Stimulated activated naive CD8-positive, alpha-beta T cell treated with anti-CD3 and anti-CD28 coated beads, Interleukin-15, amount 100 ng/mL, for 72 hours (primary cell): ENCODE measurements around the gene USP5.

Experiments used
- ATAC-seq: fragments of 150-1000 bp; cut with Tn5 transposase; 2 replicates; pipeline ENCODE4 v1.10.0; 2021; ENCODE audit warnings: mild to moderate bottlenecking, moderate library complexity
- DNase-seq, 2 donors: peaks; one replicate each; pipeline ENCODE4 v3.0.0; 2021 to 2022
- H3K27ac Mint-ChIP-seq, 2 donors: one replicate each; pipeline ENCODE4 v1.8.0; 2022; ENCODE audit warnings: mild to moderate bottlenecking in 2 of 2, mixed read lengths in 2 of 2, moderate library complexity in 2 of 2
- H3K27me3 Mint-ChIP-seq: one replicate; pipeline ENCODE4 v1.8.0; 2022; ENCODE audit warnings: mixed read lengths
- H3K4me1 Mint-ChIP-seq: one replicate; pipeline ENCODE4 v1.8.0; 2022; ENCODE audit warnings: mild to moderate bottlenecking, mixed read lengths
- H3K4me3 Mint-ChIP-seq, 2 donors: one replicate each; pipeline ENCODE4 v1.8.0; 2022; ENCODE audit warnings: mild to moderate bottlenecking in 2 of 2, mixed read lengths in 2 of 2, moderate library complexity in 1 of 2
- H3K9me3 Mint-ChIP-seq, 2 donors: one replicate each; pipeline ENCODE4 v1.8.0; 2022; ENCODE audit warnings: mixed read lengths in 2 of 2

USP5 gene

GRCh38 chr12:6851921-6852650 lies at the start of gene USP5:
Gene USP5 (plus strand): TSS chr12:6852150. CDS start chr12:6852180, 30 bp downstream.
- Mint-ChIP-seq H3K4me3 (peak within 1 kb of the TSS; percentile 92 to 97), H3K4me1 (peaks cover 38% of the 10 kb centered on the region), H3K27me3 (no peaks in the 10 kb centered on the region), H3K9me3 (no peaks in the 10 kb centered on the region), H3K27ac (peak within 1 kb of the TSS; percentile 99)
- ATAC-seq (peak; percentile 86), DNase-seq (peak; percentile 97 to 99)

GRCh38 chr12:6807170-6807569 lies 44.8 kb upstream of the USP5 start:
- Mint-ChIP-seq H3K27me3 (no peaks in the 10 kb centered on the region), H3K4me1 (peaks cover 9% of the 10 kb centered on the region), H3K9me3 (no peaks in the 10 kb centered on the region), H3K4me3 (no peak overlapping the region), H3K27ac (no peak overlapping the region)
- DNase-seq: no peak
- ATAC-seq: no peak

- H3K4me3 Mint-ChIP-seq: no peak overlapping the region
- H3K9me3 Mint-ChIP-seq: no peaks in the 10 kb centered on the region
- peaks cover 9% of the 10 kb centered on the region for H3K4me1 Mint-ChIP-seq
- no peak overlapping the region for H3K27ac Mint-ChIP-seq
- ATAC-seq: no peak
- DNase-seq: no peak
- H3K27me3 Mint-ChIP-seq: peaks cover 4% of the 10 kb centered on the region
These were observed 42.9 kb upstream of the USP5 start for GRCh38 chr12:6809056-6809455.

- H3K4me1 Mint-ChIP-seq: peaks cover 9% of the 10 kb centered on the region
- H3K4me3 Mint-ChIP-seq: no peak overlapping the region
- no peak overlapping the region for H3K27ac Mint-ChIP-seq
- DNase-seq: no peak
- peaks cover 13% of the 10 kb centered on the region for H3K27me3 Mint-ChIP-seq
- no peak for ATAC-seq
- no peaks in the 10 kb centered on the region for H3K9me3 Mint-ChIP-seq
These were observed 41.2 kb upstream of the USP5 start for GRCh38 chr12:6810758-6811157.

- H3K27ac Mint-ChIP-seq: no peak overlapping the region
- H3K9me3 Mint-ChIP-seq: no peaks in the 10 kb centered on the region
These were observed 38.6 kb upstream of the USP5 start for GRCh38 chr12:6813363-6813762.

GRCh38 chr12:6816598-6816997 lies 35.4 kb upstream of the USP5 start:
- no peaks in the 10 kb centered on the region for H3K9me3 Mint-ChIP-seq
- no peak overlapping the region for H3K4me3 Mint-ChIP-seq
- H3K4me1 Mint-ChIP-seq: peaks cover 9% of the 10 kb centered on the region
- no peak for ATAC-seq
- H3K27ac Mint-ChIP-seq: peak overlapping the region in 1 of 2 donors; percentile 1
- no peak for DNase-seq
- peaks cover 27% of the 10 kb centered on the region for H3K27me3 Mint-ChIP-seq

More at GRCh38 chr12:6813363-6813762, 38.6 kb upstream of the USP5 start:
- Mint-ChIP-seq H3K4me1 (peaks cover 9% of the 10 kb centered on the region), H3K4me3 (no peak overlapping the region), H3K27me3 (peaks cover 13% of the 10 kb centered on the region)
- ATAC-seq (no peak), DNase-seq (no peak)

GRCh38 chr12:6817098-6817497 lies 34.9 kb upstream of the USP5 start:
- Mint-ChIP-seq H3K4me3 (no peak overlapping the region), H3K27me3 (peaks cover 32% of the 10 kb centered on the region)

GRCh38 chr12:6817662-6818157 lies 34.2 kb upstream of the USP5 start:
- Mint-ChIP-seq H3K4me3 (no peak overlapping the region), H3K27ac (no peak overlapping the region), H3K9me3 (no peaks in the 10 kb centered on the region), H3K27me3 (peaks cover 39% of the 10 kb centered on the region), H3K4me1 (peaks cover 16% of the 10 kb centered on the region)
- no peak for ATAC-seq
- DNase-seq: no peak

More at GRCh38 chr12:6817098-6817497, 34.9 kb upstream of the USP5 start:
- Mint-ChIP-seq H3K4me1 (peaks cover 14% of the 10 kb centered on the region), H3K27ac (no peak overlapping the region), H3K9me3 (no peaks in the 10 kb centered on the region)
- DNase-seq: no peak
- ATAC-seq: no peak

GRCh38 chr12:6818222-6818621 lies 33.7 kb upstream of the USP5 start:
- Mint-ChIP-seq H3K9me3 (no peaks in the 10 kb centered on the region), H3K27me3 (peaks cover 44% of the 10 kb centered on the region), H3K4me1 (peaks cover 16% of the 10 kb centered on the region), H3K27ac (no peak overlapping the region), H3K4me3 (no peak overlapping the region)
- DNase-seq (no peak), ATAC-seq (no peak)

GRCh38 chr12:6818645-6819044 lies 33.3 kb upstream of the USP5 start:
- Mint-ChIP-seq H3K4me3 (no peak overlapping the region), H3K9me3 (no peaks in the 10 kb centered on the region), H3K27me3 (peaks cover 48% of the 10 kb centered on the region), H3K27ac (no peak overlapping the region), H3K4me1 (peaks cover 16% of the 10 kb centered on the region)
- ATAC-seq (no peak), DNase-seq (no peak)

GRCh38 chr12:6819106-6820030 lies 32.6 kb upstream of the USP5 start:
- no peak overlapping the region for H3K4me3 Mint-ChIP-seq
- no peaks in the 10 kb centered on the region for H3K9me3 Mint-ChIP-seq
- peaks cover 48% of the 10 kb centered on the region for H3K27me3 Mint-ChIP-seq
- H3K27ac Mint-ChIP-seq: no peak overlapping the region
- peaks cover 16% of the 10 kb centered on the region for H3K4me1 Mint-ChIP-seq
- DNase-seq: no peak
- ATAC-seq: no peak

- no peak overlapping the region for H3K27ac Mint-ChIP-seq
- H3K9me3 Mint-ChIP-seq: no peaks in the 10 kb centered on the region
- H3K4me1 Mint-ChIP-seq: peaks cover 16% of the 10 kb centered on the region
- H3K27me3 Mint-ChIP-seq: peaks cover 50% of the 10 kb centered on the region
- ATAC-seq (no peak), DNase-seq (no peak)
- no peak overlapping the region for H3K4me3 Mint-ChIP-seq
These were observed 31.8 kb upstream of the USP5 start for GRCh38 chr12:6820166-6820565.

GRCh38 chr12:6821591-6822425 lies 30.1 kb upstream of the USP5 start, which contains the start of gene GPR162:
Gene GPR162 (plus strand): TSS chr12:6821821. CDS start chr12:6823899, 2,078 bp downstream.
- ATAC-seq (peak; percentile 27), DNase-seq (no peak)
- peak within 1 kb of the TSS in 1 of 2 donors; percentile 29 for H3K27ac Mint-ChIP-seq
- no peaks in the 10 kb centered on the region for H3K9me3 Mint-ChIP-seq
- H3K4me3 Mint-ChIP-seq: peak within 1 kb of the TSS; percentile 42 to 62
- H3K27me3 Mint-ChIP-seq: peaks cover 67% of the 10 kb centered on the region
- peaks cover 23% of the 10 kb centered on the region for H3K4me1 Mint-ChIP-seq

GRCh38 chr12:6822426-6823135 lies 29.4 kb upstream of the USP5 start:
- DNase-seq (no peak), ATAC-seq (no peak)
- peaks cover 74% of the 10 kb centered on the region for H3K27me3 Mint-ChIP-seq
- peaks cover 30% of the 10 kb centered on the region for H3K4me1 Mint-ChIP-seq
- H3K9me3 Mint-ChIP-seq: no peaks in the 10 kb centered on the region
- no peak overlapping the region for H3K27ac Mint-ChIP-seq
- peak overlapping the region in 1 of 2 donors; percentile 62 for H3K4me3 Mint-ChIP-seq
